DOHH2 (cell line): ENCODE data around the gene STARD10.

Experiments used
- EZH2phosphoT487 ChIP-seq: fragments of 200-600 bp; sonication (generic); IDR thresholded peaks from 2 replicates; pipeline ENCODE4 v1.6.1; 2017; ENCODE audit warnings: borderline replicate concordance, mild to moderate bottlenecking, antibody characterized with exemption, low read length, moderate library complexity, mixed read lengths
- TF ChIP-seq, protein P1 (sequence below): fragments of 200-600 bp; sonication (generic); IDR thresholded peaks from one replicate; pipeline ENCODE4 v1.5.1; 2014; ENCODE audit warnings: antibody characterized with exemption, mild to moderate bottlenecking, low read depth, low read length; ENCODE audit not compliant: poor library complexity, severe bottlenecking

DNA sequence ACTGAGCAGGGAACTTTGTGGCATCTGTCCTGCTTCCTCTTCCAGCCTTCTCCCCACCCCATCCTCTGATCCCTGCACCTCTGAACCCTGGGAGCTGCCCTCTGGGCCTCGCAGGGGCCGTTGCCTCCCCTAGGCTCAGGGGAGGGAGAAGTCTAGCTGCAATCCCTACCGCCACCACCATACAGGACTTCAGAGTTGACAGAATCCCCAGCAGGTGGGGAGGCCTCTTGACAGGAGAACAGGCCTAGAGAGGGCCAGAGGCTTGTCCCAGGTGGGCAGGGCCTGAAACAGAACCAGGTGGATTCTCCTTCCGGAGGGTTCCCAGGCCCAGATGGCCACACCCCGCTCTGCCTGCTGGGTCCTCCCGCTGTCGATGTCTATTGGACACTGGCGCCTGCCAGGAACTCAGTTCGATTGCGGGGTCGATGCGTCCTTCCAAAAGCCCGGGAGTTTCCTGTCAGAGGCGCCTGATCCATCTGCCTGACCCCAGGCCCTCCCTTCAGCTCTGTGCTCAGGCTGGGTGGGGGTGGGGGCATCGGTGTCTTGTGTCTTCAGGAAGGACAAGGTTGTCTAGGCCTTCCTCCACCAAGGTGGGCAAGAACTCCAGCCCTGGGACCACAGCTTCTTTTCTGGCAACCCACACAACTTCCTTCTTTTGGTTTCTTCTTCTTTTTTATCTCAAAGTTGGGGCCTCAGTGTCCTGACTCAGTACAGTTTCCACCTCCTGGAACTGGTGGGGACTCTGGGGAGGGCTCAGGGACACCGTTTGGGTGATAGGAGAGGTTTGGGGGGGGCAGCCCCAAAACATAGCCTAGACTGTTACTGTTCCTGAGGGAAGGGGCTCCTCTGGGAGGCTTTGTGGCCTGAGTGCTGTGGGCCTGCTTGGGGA, 6.4 kb downstream of the STARD10 start:
- TF ChIP-seq, protein P1, sequence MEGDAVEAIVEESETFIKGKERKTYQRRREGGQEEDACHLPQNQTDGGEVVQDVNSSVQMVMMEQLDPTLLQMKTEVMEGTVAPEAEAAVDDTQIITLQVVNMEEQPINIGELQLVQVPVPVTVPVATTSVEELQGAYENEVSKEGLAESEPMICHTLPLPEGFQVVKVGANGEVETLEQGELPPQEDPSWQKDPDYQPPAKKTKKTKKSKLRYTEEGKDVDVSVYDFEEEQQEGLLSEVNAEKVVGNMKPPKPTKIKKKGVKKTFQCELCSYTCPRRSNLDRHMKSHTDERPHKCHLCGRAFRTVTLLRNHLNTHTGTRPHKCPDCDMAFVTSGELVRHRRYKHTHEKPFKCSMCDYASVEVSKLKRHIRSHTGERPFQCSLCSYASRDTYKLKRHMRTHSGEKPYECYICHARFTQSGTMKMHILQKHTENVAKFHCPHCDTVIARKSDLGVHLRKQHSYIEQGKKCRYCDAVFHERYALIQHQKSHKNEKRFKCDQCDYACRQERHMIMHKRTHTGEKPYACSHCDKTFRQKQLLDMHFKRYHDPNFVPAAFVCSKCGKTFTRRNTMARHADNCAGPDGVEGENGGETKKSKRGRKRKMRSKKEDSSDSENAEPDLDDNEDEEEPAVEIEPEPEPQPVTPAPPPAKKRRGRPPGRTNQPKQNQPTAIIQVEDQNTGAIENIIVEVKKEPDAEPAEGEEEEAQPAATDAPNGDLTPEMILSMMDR: no peak
- no peak for TF ChIP-seq EZH2phosphoT487
